Left renal cortex interstitium (tissue), 4 donors: ENCODE measurements around the gene CUL9. TPM values are rescaled to one million over a fixed set of nuclear protein-coding genes. Genes with fewer than 3 reads are reported as not detected.

Experiments
- DNase-seq, 4 donors: peaks; one replicate each; pipeline ENCODE4 v3.0.0-alpha.2; 2013; ENCODE audit warnings: low read depth in 4 of 4, low spot score in 2 of 4, missing footprints in 1 of 4
- polyA plus RNA-seq, 4 donors: library from polyadenylated mRNA; unstranded; fragments of 120-200 nt; gene quantifications; one replicate each; pipeline ENCODE4 v1.2.1, GENCODE V29; 2013; ENCODE audit not compliant: insufficient read length in 4 of 4

Gene CUL9
- polyA plus RNA-seq, 4 donors, result 27.5 to 52.0 (median 39.8) TPM

- no peak for DNase-seq
Observed at GRCh38 chr6:43269273-43270007, 87.4 kb downstream of the CUL9 start.

- DNase-seq, result no peak
Observed at GRCh38 chr6:43271103-43271815, 89.3 kb downstream of the CUL9 start.

DNA sequence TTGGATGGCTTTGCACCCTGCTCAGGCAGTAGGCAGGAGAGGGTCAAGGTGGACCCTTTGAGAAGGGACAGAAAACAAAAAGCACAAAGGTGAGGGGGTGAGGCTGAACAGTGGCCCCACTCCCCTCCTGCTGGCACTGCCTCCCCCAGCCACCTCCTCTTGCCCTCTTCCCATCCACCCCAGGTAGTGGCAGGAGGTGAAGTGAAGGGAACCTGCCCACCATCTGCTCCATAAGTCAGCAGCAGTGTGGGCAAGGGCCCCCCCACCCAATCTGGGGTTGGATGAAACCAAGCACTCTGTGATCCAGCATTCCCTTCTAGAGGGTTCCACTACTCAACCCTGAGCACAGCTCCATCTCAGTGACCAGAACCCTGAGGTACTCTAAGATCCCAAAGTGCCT, 89.9 kb downstream of the CUL9 start:
- no peak for DNase-seq

GRCh38 chr6:43273707-43274106, 91.7 kb downstream of the CUL9 start:
- no peak for DNase-seq

Other genes with a start within 250 kb of the CUL9 start
- 1 to 10 TPM in 2 of 4 donors, under 1 TPM in 2; 0.79 to 2.6 (median 1.4) TPM for gene GNMT, start 221.4 kb upstream of the CUL9 start, polyA plus RNA-seq
- 10 to 100 TPM; 19.5 to 31.1 (median 24.2) TPM for gene PEX6, start 203.0 kb upstream of the CUL9 start, polyA plus RNA-seq
- gene PPP2R5D, start 197.6 kb upstream of the CUL9 start, polyA plus RNA-seq, result 10 to 100 TPM; 55.6 to 70.3 (median 64.6) TPM
- gene MEA1, start 168.2 kb upstream of the CUL9 start, polyA plus RNA-seq, result 100 to 1,000 TPM in 1 of 4 donors, 10 to 100 TPM in 3; 75.3 to 104 (median 87.6) TPM
- 100 to 1,000 TPM in 3 of 4 donors, 10 to 100 TPM in 1; 89.8 to 109 (median 102) TPM for gene KLHDC3, start 167.9 kb upstream of the CUL9 start, polyA plus RNA-seq
- gene RRP36, start 160.6 kb upstream of the CUL9 start, polyA plus RNA-seq, result 10 to 100 TPM; 57.6 to 65.5 (median 58.1) TPM
- 10 to 100 TPM; 46.0 to 63.7 (median 52.2) TPM for gene CUL7, start 128.3 kb upstream of the CUL9 start, polyA plus RNA-seq
- gene MRPL2, start 122.8 kb upstream of the CUL9 start, polyA plus RNA-seq, result 10 to 100 TPM; 57.5 to 75.2 (median 67.6) TPM
- 10 to 100 TPM; 50.0 to 80.0 (median 65.7) TPM for gene KLC4, start 122.6 kb upstream of the CUL9 start, polyA plus RNA-seq
- gene PTK7, start 105.9 kb upstream of the CUL9 start, polyA plus RNA-seq, result 100 to 1,000 TPM; 230 to 296 (median 261) TPM
- gene SRF, start 10.9 kb upstream of the CUL9 start, polyA plus RNA-seq, result 10 to 100 TPM; 26.7 to 36.1 (median 32.1) TPM
- gene DNPH1, start 47.3 kb downstream of the CUL9 start, polyA plus RNA-seq, result 100 to 1,000 TPM in 1 of 4 donors, 10 to 100 TPM in 3; 54.6 to 111 (median 81.2) TPM
- gene TTBK1, start 61.3 kb downstream of the CUL9 start, polyA plus RNA-seq, result under 1 TPM; 0.25 to 0.55 (median 0.40) TPM
- 1 to 10 TPM in 2 of 4 donors, under 1 TPM in 2; 0.30 to 2.0 (median 0.99) TPM for gene SLC22A7, start 116.1 kb downstream of the CUL9 start, polyA plus RNA-seq
- 1 to 10 TPM; 2.2 to 9.7 (median 6.0) TPM for gene CRIP3, start 126.6 kb downstream of the CUL9 start, polyA plus RNA-seq
- gene ZNF318, start 187.5 kb downstream of the CUL9 start, polyA plus RNA-seq, result 10 to 100 TPM; 22.1 to 33.9 (median 28.9) TPM
- gene ABCC10, start 245.3 kb downstream of the CUL9 start, polyA plus RNA-seq, result 10 to 100 TPM; 17.4 to 34.1 (median 23.8) TPM